ENCODE data around the gene HAVCR2. TPM values are rescaled to one million over a fixed set of nuclear protein-coding genes. Genes with fewer than 3 reads are reported as not detected.

The HAVCR2 gene
- total and polyA plus RNA-seq, 2 experiments from 2014 or later = 0.49 TPM; not detected in 1

DNA sequence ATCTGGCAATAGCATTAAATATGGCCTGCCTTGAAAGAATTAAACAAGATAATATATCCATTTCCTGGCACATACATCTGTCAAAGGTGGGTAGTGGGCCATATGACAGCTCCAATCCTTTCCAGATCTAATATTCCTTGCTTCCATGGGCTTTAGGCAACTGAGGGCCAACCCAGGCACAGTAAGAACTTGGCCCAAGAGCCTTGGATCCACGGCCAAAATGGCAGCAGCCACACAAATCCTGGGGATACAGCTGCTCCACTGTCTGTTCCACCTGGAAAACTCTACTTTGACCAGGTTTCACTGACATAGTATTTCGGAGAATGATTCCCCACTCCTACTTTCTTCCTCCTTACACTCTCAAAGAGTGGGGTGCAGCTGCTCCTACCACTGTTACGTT is 63.2 kb downstream of the HAVCR2 start:
- ATAC-seq (no peak), DNase-seq (ENCODE audit: low spot score) (no peak)
- Mint-ChIP-seq H3K27me3 (ENCODE audit: insufficient read depth, low read depth, poor library complexity) (peaks cover 2% of the 10 kb centered on the region), H3K36me3 (ENCODE audit: low read depth) (0 out of 3 replicates have a peak, but pooled peaks cover 4% of the 10 kb centered on the region), H3K4me3 (no peak overlapping the region), H3K4me1 (peaks cover 15% of the 10 kb centered on the region), H3K27ac (no peak overlapping the region), H3K9me3 (no peaks in the 10 kb centered on the region)
- Histone ChIP-seq H3K36me3 (ENCODE audit: insufficient read depth) (no peaks in the 10 kb centered on the region), H4K20me1 (replicated peaks; ENCODE audit: insufficient read depth) (no peaks in the 10 kb centered on the region), H3K9me2 (ENCODE audit: insufficient read depth) (peaks cover 6% of the 10 kb centered on the region; the same call in 1 of the 2 replicates), H3K4me1 (ENCODE audit: insufficient read depth) (peaks cover 6% of the 10 kb centered on the region; the same call in 1 of the 2 replicates), H3K79me2 (replicated peaks; ENCODE audit: insufficient read depth) (no peaks in the 10 kb centered on the region), H3K4me2 (no peak overlapping the region), H3F3A (replicated peaks; ENCODE audit: low read depth) (no peaks in the 10 kb centered on the region), H3K4me3 (no peak overlapping the region), H2AFZ (peak overlapping the region; percentile 50; the same call in 1 of the 2 replicates), H3K27me3 (ENCODE audit: insufficient read depth) (no peaks in the 10 kb centered on the region), H3K27ac (ENCODE audit: low read depth) (no peak overlapping the region)
- TF ChIP-seq JUNB (IDR thresholded peaks at IDR 0.05; ENCODE audit: unreplicated experiment) (no peak), ZNF331 (CRISPR knock-in tag; IDR thresholded peaks at IDR 0.05; ENCODE audit: low read depth) (no peak), STAT1 (IDR thresholded peaks at IDR 0.05; ENCODE audit: unreplicated experiment) (no peak), NANOG (IDR thresholded peaks at IDR 0.05; ENCODE audit: borderline replicate concordance) (no peak), POLR2AphosphoS5 (IDR thresholded peaks at IDR 0.05; ENCODE audit: low read depth) (no peak)

- Histone ChIP-seq H3K36me3 (ENCODE audit: insufficient read depth) (no peaks in the 10 kb centered on the region), H3K4me3 (no peak overlapping the region), H3K4me1 (ENCODE audit: insufficient read depth) (no peaks in the 10 kb centered on the region; the same call in 1 of the 2 replicates), H4K20me1 (replicated peaks; ENCODE audit: insufficient read depth) (no peaks in the 10 kb centered on the region), H3K4me2 (no peak overlapping the region), H3K79me2 (replicated peaks; ENCODE audit: insufficient read depth) (no peaks in the 10 kb centered on the region), H3K27me3 (ENCODE audit: insufficient read depth) (no peaks in the 10 kb centered on the region), H3K27ac (ENCODE audit: low read depth) (no peak overlapping the region), H3K9me2 (ENCODE audit: insufficient read depth) (no peaks in the 10 kb centered on the region; the same call in 1 of the 2 replicates), H3F3A (replicated peaks; ENCODE audit: low read depth) (no peaks in the 10 kb centered on the region), H2AFZ (peak overlapping the region; percentile 56; the same call in 1 of the 2 replicates)
- Mint-ChIP-seq H3K4me1 (peaks cover 14% of the 10 kb centered on the region; the same call in 2 of the 3 replicates), H3K36me3 (ENCODE audit: low read depth) (no peaks in the 10 kb centered on the region), H3K27ac (no peak overlapping the region), H3K9me3 (no peaks in the 10 kb centered on the region), H3K27me3 (ENCODE audit: insufficient read depth, low read depth, poor library complexity) (peaks cover 3% of the 10 kb centered on the region), H3K4me3 (no peak overlapping the region)
- ATAC-seq (no peak), DNase-seq (ENCODE audit: low spot score) (no peak)
- no peak for TF ChIP-seq ZNF331 (CRISPR knock-in tag; IDR thresholded peaks at IDR 0.05; ENCODE audit: low read depth)
- no peak for TF ChIP-seq ETS1 (IDR thresholded peaks at IDR 0.05)
- no peak for TF ChIP-seq NANOG (IDR thresholded peaks at IDR 0.05; ENCODE audit: borderline replicate concordance)
- no peak for TF ChIP-seq STAT1 (IDR thresholded peaks at IDR 0.05; ENCODE audit: unreplicated experiment)
- no peak for TF ChIP-seq EZH2phosphoT487 (IDR thresholded peaks at IDR 0.05; ENCODE audit: unreplicated experiment)
- TF ChIP-seq ZNF114 (CRISPR knock-in tag; IDR thresholded peaks at IDR 0.05) = no peak
- TF ChIP-seq, protein P1, sequence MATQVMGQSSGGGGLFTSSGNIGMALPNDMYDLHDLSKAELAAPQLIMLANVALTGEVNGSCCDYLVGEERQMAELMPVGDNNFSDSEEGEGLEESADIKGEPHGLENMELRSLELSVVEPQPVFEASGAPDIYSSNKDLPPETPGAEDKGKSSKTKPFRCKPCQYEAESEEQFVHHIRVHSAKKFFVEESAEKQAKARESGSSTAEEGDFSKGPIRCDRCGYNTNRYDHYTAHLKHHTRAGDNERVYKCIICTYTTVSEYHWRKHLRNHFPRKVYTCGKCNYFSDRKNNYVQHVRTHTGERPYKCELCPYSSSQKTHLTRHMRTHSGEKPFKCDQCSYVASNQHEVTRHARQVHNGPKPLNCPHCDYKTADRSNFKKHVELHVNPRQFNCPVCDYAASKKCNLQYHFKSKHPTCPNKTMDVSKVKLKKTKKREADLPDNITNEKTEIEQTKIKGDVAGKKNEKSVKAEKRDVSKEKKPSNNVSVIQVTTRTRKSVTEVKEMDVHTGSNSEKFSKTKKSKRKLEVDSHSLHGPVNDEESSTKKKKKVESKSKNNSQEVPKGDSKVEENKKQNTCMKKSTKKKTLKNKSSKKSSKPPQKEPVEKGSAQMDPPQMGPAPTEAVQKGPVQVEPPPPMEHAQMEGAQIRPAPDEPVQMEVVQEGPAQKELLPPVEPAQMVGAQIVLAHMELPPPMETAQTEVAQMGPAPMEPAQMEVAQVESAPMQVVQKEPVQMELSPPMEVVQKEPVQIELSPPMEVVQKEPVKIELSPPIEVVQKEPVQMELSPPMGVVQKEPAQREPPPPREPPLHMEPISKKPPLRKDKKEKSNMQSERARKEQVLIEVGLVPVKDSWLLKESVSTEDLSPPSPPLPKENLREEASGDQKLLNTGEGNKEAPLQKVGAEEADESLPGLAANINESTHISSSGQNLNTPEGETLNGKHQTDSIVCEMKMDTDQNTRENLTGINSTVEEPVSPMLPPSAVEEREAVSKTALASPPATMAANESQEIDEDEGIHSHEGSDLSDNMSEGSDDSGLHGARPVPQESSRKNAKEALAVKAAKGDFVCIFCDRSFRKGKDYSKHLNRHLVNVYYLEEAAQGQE (IDR thresholded peaks at IDR 0.05; ENCODE audit: unreplicated experiment) = no peak
- TF ChIP-seq POLR2AphosphoS5 (IDR thresholded peaks at IDR 0.05; ENCODE audit: low read depth) = no peak
- TF ChIP-seq CREB1 (CRISPR knock-in tag; IDR thresholded peaks at IDR 0.05; ENCODE audit: low read depth) = no peak
Observed at GRCh38 chr5:157038568-157039187, 70.2 kb downstream of the HAVCR2 start.

Other genes with a start within 250 kb of the HAVCR2 start
- not detected in 2 replicates for gene TIMD4, start 145.8 kb downstream of the HAVCR2 start, total RNA-seq (2014; rRNA removed; shearing (Covaris generic))
- not detected in 2 replicates for gene TIMD4, start 145.8 kb downstream of the HAVCR2 start, polyA plus RNA-seq (2016; fragmentation: Nextera tagmentation; extraction: Ambion mirVana)
- not detected in 2 replicates for gene HAVCR1, start 49.9 kb downstream of the HAVCR2 start, total RNA-seq (2014; rRNA removed; shearing (Covaris generic))
- gene HAVCR1, start 49.9 kb downstream of the HAVCR2 start, polyA plus RNA-seq (2016; fragmentation: Nextera tagmentation; extraction: Ambion mirVana) = not detected in 2 replicates
- gene MED7, start 33.8 kb upstream of the HAVCR2 start, total RNA-seq (2014; rRNA removed; shearing (Covaris generic)) = 9.7 and 11.6 TPM in 2 replicates
- 31.7 and 34.4 TPM in 2 replicates for gene MED7, start 33.8 kb upstream of the HAVCR2 start, polyA plus RNA-seq (2016; fragmentation: Nextera tagmentation; extraction: Ambion mirVana)
- gene GARIN3, start 57.2 kb upstream of the HAVCR2 start, total RNA-seq (2014; rRNA removed; shearing (Covaris generic)) = not detected in 2 replicates
- not detected in 2 replicates for gene GARIN3, start 57.2 kb upstream of the HAVCR2 start, polyA plus RNA-seq (2016; fragmentation: Nextera tagmentation; extraction: Ambion mirVana)
- gene ITK, start 71.8 kb upstream of the HAVCR2 start, total RNA-seq (2014; rRNA removed; shearing (Covaris generic)) = not detected in 2 replicates
- 0.08 TPM in 1 of 2 replicates, not detected in the other for gene ITK, start 71.8 kb upstream of the HAVCR2 start, polyA plus RNA-seq (2016; fragmentation: Nextera tagmentation; extraction: Ambion mirVana)
- 78.4 and 98.4 TPM in 2 replicates for gene CYFIP2, start 157.1 kb upstream of the HAVCR2 start, total RNA-seq (2014; rRNA removed; shearing (Covaris generic))
- gene CYFIP2, start 157.1 kb upstream of the HAVCR2 start, polyA plus RNA-seq (2016; fragmentation: Nextera tagmentation; extraction: Ambion mirVana) = 54.1 and 58.9 TPM in 2 replicates

Data from GM23338 (cell line).